Panc1 (cell line): ENCODE data around the gene PTGES3. TPM values are rescaled to one million over a fixed set of nuclear protein-coding genes. Genes with fewer than 3 reads are reported as not detected.
"Not testable (repeated sequence)": the region's sequence is repeated elsewhere in the genome, so short reads cannot be mapped to it uniquely, and the experiment has no call there.

ENCODE experiments used
- ATAC-seq: fragments of 200-7000 bp; cut with Tn5 transposase; 2 replicates; pipeline ENCODE4 v1.9.1; 2020; ENCODE audit warnings: mild to moderate bottlenecking, moderate library complexity
- BruUV-seq: library from RNA; stranded (reverse); fragments of 400-500 nt; replicated peaks from 2 replicates; lab custom pipeline; 2021; lab: Mats Ljungman, UMichigan
- CTCF ChIA-PET: fragments of 300-600 bp; sonication (Branson Sonifier 250); formaldehyde crosslinking; loops from one replicate; lab custom pipeline; 2022; ENCODE audit warnings: antibody characterized with exemption; lab: Charles Lee
- POLR2A ChIA-PET: fragments of 300-600 bp; sonication (Branson Sonifier 250); formaldehyde crosslinking; loops from one replicate; lab custom pipeline; 2022; ENCODE audit warnings: antibody characterized with exemption; lab: Charles Lee
- DNase-seq: peaks from one replicate; pipeline ENCODE4 v3.0.0-alpha.2; 2010; ENCODE audit warnings: low read depth, low spot score
- H3K27ac ChIP-seq: 2 replicates; pipeline ENCODE4 v1.5.1; 2011; ENCODE audit warnings: mild to moderate bottlenecking, low read length, inconsistent platforms
- H3K27me3 ChIP-seq: fragments of 200-500 bp; sonication (Bioruptor generic); 2 replicates; pipeline ENCODE4 v1.6.0; 2014; ENCODE audit warnings: low read length, inconsistent platforms; ENCODE audit not compliant: control insufficient read depth, insufficient read depth
- H3K36me3 ChIP-seq: fragments of 200-500 bp; sonication (Bioruptor generic); 2 replicates; pipeline ENCODE4 v1.5.1; 2014; ENCODE audit warnings: inconsistent platforms, mild to moderate bottlenecking, low read length, moderate library complexity; ENCODE audit not compliant: control insufficient read depth, insufficient read depth
- H3K4me1 ChIP-seq: 2 replicates; pipeline ENCODE4 v1.5.1; 2011; ENCODE audit warnings: inconsistent platforms, mild to moderate bottlenecking, low read length, moderate library complexity; ENCODE audit not compliant: control insufficient read depth, insufficient read depth
- H3K4me3 ChIP-seq, 2 experiments: 2 replicates each; pipeline ENCODE4 v1.5.1; 2011 to 2012; ENCODE audit warnings: low read depth in 2 of 2, low read length in 2 of 2, mild to moderate bottlenecking in 2 of 2, inconsistent platforms in 1 of 2, moderate library complexity in 1 of 2
- H3K9me3 ChIP-seq: fragments of 200-500 bp; sonication (Bioruptor generic); 2 replicates; pipeline ENCODE4 v1.5.1; 2014; ENCODE audit warnings: low read depth, mild to moderate bottlenecking, inconsistent platforms, low read length, moderate library complexity; ENCODE audit not compliant: control insufficient read depth, insufficient read depth
- POLR2AphosphoS5 ChIP-seq: IDR thresholded peaks from 2 replicates; pipeline ENCODE4 v1.6.1; 2012; ENCODE audit warnings: mild to moderate bottlenecking, low read depth, low read length, moderate library complexity
- SIN3A ChIP-seq: IDR thresholded peaks from 2 replicates; pipeline ENCODE4 v1.6.1; 2012; ENCODE audit warnings: low read depth, mild to moderate bottlenecking, low read length, moderate library complexity, borderline replicate concordance; ENCODE audit not compliant: insufficient read depth
- TCF7L2 ChIP-seq: IDR thresholded peaks from 2 replicates; pipeline ENCODE4 v1.6.1; 2011; ENCODE audit warnings: mild to moderate bottlenecking, low read depth, low read length, inconsistent platforms
- in situ Hi-C: cut with HindIII; loops from 2 replicates; pipeline ENCODE4 v1.10.0; 2016; ENCODE audit warnings: low sequenced_read_pairs, low pct_unique_long_range_greater_than_20kb
- intact Hi-C: fragments of 100-400 bp; cut with micrococcal nuclease; formaldehyde crosslinking; loops from one replicate; pipeline ENCODE4 v1.10.0; 2022; ENCODE audit not compliant: unreplicated experiment
- total RNA-seq: library from RNA; stranded (reverse); gene quantifications from one replicate; pipeline ENCODE4 v1.2.1, GENCODE V29; 2021; ENCODE audit not compliant: unreplicated experiment
- TF ChIP-seq, protein P1 (sequence below), 2 experiments: IDR thresholded peaks; 2 replicates each; pipeline ENCODE4 v1.6.1; 2011 to 2012; ENCODE audit warnings: low read depth in 2 of 2, control low read depth in 1 of 2, low read length in 1 of 2, mild to moderate bottlenecking in 1 of 2, moderate library complexity in 1 of 2; ENCODE audit not compliant: insufficient read depth in 1 of 2
- TF ChIP-seq, protein P2 (sequence below): fragments of 450-650 bp; IDR thresholded peaks from 2 replicates; pipeline ENCODE4 v1.5.1; 2017; ENCODE audit warnings: mild to moderate bottlenecking

PTGES3 gene
- total RNA-seq, 1 experiment from 2014 or later, result 339 TPM

DNA sequence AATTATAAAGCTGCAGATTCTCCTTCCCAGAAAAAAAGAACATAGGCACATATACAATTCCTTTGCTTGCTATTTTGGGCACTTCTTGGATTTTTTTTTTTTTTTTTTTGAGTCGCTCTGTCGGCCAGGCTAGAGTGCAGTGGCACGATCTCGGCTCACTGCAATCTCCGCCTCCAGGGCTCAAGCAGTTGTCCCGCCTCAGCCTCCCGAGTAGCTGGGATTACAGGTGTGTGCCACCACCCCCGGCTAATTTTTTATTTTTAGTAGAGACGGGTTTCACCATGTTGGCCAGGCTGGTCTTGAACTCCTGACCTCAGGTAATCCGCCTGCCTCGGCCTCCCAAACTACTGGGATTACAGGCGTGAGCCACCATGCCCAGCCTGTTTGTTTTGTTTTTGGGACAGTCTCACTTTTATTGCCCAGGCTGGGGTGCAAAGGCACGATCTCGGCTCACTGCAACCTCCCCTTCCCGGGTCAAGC, 38.2 kb upstream of the PTGES3 start:
- intact Hi-C loops, BruUV-seq: not testable (repeated sequence)
- POLR2A ChIA-PET, result interaction anchor here (0.9 kb wide), 1 partner anchor 8 kb away, joined by 5 read pairs; no protein-coding TSS in a partner anchor

DNA sequence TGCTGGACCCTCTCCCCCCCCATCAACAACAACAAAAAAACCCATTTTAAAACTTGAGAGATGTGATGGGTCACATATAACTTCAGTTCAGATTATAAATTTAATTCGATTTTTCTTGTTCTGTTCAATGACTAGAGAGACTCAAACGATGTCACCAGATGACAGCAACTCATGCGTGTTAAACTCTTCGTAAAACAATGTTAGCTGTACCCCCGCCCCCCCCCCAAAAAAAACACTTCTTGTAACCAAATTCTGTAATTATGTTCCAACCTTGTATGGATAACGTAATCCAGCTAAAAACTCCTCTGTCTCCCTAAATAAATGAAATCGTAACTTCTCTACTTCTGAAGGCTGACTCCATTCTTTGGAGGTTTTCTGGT, 37.6 kb upstream of the PTGES3 start:
- TSS peak; percentile 97 for BruUV-seq
- ATAC-seq, result no peak
- Histone ChIP-seq H3K4me3 (peak overlapping the region; percentile 93 to 100), H3K4me1 (peaks cover 30% of the 10 kb centered on the region), H3K27ac (peak overlapping the region; percentile 100), H3K9me3 (no peaks in the 10 kb centered on the region), H3K27me3 (no peaks in the 10 kb centered on the region), H3K36me3 (peaks cover 19% of the 10 kb centered on the region)
- ChIA-PET POLR2A (interaction anchor here (0.5 to 0.9 kb wide), 3 partner anchors 8 to 589 kb away, joined by 3 to 20 read pairs (median 5); no protein-coding TSS in a partner anchor), CTCF (no interaction called here)
- in situ Hi-C loops (no loop called here), intact Hi-C loops (loop anchor here (2.0 kb wide), 1 partner anchor 37 kb away; the partner anchor contains the start of gene PTGES3)
- DNase-seq, result no peak
- TF ChIP-seq SIN3A, result no peak
- TF ChIP-seq POLR2AphosphoS5, result no peak
- no peak for TF ChIP-seq TCF7L2
- TF ChIP-seq, protein P1, sequence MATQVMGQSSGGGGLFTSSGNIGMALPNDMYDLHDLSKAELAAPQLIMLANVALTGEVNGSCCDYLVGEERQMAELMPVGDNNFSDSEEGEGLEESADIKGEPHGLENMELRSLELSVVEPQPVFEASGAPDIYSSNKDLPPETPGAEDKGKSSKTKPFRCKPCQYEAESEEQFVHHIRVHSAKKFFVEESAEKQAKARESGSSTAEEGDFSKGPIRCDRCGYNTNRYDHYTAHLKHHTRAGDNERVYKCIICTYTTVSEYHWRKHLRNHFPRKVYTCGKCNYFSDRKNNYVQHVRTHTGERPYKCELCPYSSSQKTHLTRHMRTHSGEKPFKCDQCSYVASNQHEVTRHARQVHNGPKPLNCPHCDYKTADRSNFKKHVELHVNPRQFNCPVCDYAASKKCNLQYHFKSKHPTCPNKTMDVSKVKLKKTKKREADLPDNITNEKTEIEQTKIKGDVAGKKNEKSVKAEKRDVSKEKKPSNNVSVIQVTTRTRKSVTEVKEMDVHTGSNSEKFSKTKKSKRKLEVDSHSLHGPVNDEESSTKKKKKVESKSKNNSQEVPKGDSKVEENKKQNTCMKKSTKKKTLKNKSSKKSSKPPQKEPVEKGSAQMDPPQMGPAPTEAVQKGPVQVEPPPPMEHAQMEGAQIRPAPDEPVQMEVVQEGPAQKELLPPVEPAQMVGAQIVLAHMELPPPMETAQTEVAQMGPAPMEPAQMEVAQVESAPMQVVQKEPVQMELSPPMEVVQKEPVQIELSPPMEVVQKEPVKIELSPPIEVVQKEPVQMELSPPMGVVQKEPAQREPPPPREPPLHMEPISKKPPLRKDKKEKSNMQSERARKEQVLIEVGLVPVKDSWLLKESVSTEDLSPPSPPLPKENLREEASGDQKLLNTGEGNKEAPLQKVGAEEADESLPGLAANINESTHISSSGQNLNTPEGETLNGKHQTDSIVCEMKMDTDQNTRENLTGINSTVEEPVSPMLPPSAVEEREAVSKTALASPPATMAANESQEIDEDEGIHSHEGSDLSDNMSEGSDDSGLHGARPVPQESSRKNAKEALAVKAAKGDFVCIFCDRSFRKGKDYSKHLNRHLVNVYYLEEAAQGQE (IDR thresholded peaks at IDR 0.05; ENCODE audit: insufficient read depth in 1 of 2, low read depth in 2 of 2, low read length in 1 of 2), result no peak
- TF ChIP-seq, protein P2, sequence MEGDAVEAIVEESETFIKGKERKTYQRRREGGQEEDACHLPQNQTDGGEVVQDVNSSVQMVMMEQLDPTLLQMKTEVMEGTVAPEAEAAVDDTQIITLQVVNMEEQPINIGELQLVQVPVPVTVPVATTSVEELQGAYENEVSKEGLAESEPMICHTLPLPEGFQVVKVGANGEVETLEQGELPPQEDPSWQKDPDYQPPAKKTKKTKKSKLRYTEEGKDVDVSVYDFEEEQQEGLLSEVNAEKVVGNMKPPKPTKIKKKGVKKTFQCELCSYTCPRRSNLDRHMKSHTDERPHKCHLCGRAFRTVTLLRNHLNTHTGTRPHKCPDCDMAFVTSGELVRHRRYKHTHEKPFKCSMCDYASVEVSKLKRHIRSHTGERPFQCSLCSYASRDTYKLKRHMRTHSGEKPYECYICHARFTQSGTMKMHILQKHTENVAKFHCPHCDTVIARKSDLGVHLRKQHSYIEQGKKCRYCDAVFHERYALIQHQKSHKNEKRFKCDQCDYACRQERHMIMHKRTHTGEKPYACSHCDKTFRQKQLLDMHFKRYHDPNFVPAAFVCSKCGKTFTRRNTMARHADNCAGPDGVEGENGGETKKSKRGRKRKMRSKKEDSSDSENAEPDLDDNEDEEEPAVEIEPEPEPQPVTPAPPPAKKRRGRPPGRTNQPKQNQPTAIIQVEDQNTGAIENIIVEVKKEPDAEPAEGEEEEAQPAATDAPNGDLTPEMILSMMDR, result no peak

More for the DNA sequence above, 38.2 kb upstream of the PTGES3 start:
- DNase-seq, CTCF ChIA-PET, in situ Hi-C loops, H3K9me3 ChIP-seq, H3K27me3 ChIP-seq, ATAC-seq: not testable (repeated sequence)
- Histone ChIP-seq H3K36me3 (peaks cover 19% of the 10 kb centered on the region), H3K4me1 (peaks cover 25% of the 10 kb centered on the region), H3K4me3 (peak overlapping the region in 1 of 2 experiments; percentile 100; a peak in 2 of 4 replicates), H3K27ac (peak overlapping the region; percentile 100)
